HG02763 (cell line): ENCODE results near the gene IGSF23.
"Not testable (repeated sequence)": the region's sequence is repeated elsewhere in the genome, so short reads cannot be mapped to it uniquely, and the experiment has no call there.

Experiments
- ATAC-seq: cut with Tn5 transposase; IDR thresholded peaks from one replicate; pipeline ENCODE4 v1.9.1; 2021; ENCODE audit warnings: mild to moderate bottlenecking, moderate library complexity; ENCODE audit not compliant: unreplicated experiment

The IGSF23 gene

DNA sequence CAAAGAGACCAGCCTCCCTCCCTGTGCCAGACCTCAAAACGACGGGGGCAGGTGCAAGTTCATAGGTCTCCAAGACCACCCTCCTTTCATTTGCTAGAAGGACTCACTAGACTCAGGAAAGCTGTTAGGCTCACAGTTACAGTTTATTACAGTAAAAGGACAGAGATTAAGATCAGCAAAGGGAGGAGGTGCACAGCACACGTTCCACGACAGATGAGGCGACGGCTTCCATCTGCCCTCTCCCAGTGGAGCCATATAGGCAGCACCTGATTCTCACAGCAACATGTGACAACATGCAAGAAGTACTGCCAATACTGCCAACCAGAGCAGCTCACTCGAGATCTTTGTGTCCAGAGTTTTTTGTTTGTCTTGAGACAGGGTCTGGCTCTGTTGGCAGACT lies 48.5 kb downstream of the IGSF23 start:
- no peak for ATAC-seq

DNA sequence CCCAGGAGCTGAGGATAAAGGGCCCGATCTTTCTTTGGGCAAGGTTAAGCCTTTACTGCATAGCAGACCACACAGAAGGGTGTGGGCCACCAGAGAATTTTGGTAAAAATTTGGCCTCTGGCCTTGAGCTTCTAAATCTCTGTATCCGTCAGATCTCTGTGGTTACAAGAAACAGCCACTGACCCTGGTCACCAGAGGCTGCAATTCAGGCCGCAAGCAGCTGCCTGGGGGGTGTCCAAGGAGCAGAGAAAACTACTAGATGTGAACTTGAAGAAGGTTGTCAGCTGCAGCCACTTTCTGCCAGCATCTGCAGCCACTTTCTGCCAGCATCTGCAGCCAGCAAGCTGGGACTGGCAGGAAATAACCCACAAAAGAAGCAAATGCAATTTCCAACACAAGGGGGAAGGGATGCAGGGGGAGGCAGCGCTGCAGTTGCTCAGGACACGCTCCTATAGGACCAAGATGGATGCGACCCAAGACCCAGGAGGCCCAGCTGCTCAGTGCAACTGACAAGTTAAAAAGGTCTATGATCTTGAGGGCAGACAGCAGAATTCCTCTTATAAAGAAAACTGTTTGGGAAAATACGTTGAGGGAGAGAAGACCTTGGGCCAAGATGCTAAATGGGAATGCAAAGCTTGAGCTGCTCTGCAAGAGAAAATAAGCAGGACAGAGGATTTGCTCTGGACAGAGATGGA lies 49.5 kb downstream of the IGSF23 start:
- no peak for ATAC-seq

DNA sequence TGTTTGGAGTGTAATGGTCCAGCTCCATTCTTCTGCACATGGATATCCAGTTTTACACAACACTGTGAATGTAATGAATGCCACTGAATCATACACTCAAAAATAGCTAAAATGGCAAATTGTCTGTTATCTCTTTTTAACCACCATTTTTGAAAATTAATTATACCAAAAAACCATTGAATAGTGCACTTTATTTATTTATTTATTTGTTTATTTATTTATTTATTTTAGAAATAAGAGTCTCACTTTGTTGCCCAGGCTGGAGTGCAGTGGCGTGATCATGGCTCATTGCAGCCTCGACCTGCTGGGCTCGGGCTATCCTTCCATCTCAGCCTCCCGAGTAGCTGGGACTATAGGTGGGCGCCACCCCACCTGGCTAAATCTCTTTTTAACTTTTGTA lies 50.6 kb downstream of the IGSF23 start:
- no peak for ATAC-seq

- ATAC-seq = no peak
Measured at GRCh38 chr19:44664976-44665375, 51.6 kb downstream of the IGSF23 start.

DNA sequence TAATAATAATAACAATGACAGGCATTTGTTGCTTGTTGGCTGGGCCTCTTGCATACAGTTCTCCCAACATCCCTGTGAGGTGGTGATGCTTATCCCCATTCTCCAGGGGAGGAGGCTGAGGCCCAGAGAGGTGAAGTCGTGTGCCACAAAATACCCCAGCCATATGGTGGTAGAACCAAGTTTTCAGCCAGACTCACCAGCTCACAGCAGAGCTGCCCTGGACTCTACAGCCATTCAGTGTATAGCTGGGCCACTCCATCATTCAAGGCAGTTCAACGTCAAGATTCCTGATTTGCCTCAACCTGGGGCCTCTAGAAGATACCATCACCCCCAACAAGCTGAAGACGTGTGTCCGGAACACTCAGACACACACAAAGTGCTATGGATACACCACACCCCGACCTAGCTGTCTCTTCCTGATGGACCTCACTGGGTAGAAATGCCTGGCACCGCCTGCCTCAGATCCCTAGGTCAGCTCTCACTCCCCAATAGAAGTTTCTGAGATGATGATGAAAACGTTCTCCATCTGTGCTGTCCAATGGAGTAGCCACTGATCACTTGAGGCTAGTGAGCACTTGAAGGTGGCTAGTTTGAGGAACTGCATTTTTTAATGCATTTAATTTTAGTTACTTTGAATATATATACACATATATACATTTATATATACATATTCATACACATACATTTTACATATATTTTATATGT lies 53.6 kb downstream of the IGSF23 start:
- ATAC-seq = no peak

GRCh38 chr19:44668985-44669764 lies 55.8 kb downstream of the IGSF23 start:
- ATAC-seq = no peak

DNA sequence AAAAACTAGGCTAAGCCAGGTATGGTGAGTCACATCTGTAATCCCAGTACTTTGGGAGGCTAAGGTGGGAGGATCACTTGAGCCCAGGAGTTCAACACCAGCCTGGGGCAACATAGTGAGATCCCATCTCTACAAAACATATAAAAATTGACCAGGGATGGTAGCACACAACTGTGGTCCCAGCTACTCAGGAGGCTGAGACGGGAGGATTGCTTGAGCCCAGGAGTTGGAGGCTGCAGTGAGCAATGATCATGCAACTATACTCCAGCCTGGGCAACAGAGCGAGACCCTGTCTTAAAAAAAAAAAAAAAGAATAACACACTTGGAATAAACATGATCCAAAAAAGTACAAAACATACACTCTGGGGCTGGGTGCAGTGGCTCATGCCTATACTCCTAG lies 56.7 kb downstream of the IGSF23 start:
- not testable (repeated sequence) for ATAC-seq

DNA sequence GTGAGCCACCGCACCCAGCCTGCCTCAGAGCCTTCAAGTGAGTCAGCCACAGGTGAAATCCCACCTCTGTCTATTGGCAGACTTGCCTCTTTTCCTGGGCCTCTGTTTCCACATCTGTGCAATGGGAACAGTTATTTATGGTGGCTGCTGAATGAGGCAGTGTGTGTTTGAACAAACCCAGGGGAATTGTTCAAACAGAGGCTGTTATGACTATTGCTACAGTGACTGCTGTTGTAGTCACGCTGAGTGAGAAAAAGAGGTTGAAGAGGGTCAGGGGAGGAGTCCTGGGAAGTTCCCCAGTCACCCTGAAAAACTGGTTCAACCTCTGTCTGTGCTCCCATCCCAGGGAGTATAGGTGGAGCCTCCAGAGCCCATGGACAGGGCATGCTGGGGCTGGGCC lies 58.0 kb downstream of the IGSF23 start, which contains the start of gene CEACAM19:
Gene CEACAM19 (plus strand): TSS at position 83 of the 400 bp plus-strand sequence. CDS start 450 bp downstream, outside the sequence.
- ATAC-seq = no peak

GRCh38 chr19:44672226-44672625 lies 58.9 kb downstream of the IGSF23 start:
- ATAC-seq = no peak

DNA sequence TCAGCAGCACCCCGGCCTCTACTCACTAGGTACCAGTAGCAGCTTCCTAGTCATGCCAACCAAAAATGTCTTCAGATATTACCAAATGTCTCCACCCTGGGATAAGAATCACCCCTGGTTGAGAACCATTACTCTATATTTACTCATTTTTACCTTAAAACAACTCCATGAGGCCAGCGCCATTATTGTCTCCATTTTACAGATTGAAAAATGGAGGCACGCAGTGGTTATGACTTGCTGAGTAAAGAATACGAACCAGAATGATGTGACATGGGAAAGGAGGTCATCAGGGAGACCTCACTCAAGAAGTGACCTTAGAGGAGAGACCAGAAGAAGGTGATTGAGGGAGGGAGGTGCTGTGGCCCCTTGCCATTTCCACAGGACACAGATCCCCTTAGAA lies 60.1 kb downstream of the IGSF23 start:
- ATAC-seq = no peak

- no peak for ATAC-seq
Measured at GRCh38 chr19:44675521-44675920, 62.2 kb downstream of the IGSF23 start.

DNA sequence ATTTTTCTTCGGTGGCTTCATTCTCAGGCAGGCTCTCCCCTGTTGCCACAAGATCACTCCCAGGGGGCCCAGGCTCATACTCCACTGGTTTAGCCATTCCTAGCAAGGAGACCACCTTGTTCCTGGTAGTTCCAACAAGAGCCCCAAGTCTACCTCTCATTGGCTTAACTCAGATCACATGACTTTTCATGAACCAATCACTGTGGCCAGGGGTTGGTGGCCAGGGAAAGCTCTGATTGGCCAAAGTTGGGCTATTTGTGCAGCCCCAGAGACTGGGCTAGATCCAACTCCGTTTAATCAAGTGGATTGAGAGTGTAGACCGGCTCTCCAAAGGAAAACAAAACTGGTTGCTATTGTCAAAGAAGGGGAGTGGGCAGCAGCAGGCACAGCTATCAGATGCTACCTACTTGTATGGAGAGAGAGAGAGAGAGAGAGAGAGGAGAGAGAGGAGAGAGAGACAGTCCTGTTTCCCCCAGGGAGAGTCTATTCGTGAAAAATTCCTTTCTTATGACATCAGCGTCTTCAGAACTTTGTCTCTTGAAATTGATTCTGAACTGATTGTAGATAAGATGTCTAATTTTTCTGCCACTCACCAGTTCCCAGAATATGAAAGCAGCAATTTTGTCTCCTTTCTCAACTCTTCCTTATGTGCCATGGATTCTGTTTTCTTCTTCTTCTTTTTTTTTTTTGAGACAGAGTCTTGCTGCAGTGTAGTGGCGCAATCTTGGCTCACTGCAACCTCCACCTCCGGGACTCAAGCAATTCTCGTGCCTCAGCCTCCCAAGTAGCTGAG lies 63.9 kb downstream of the IGSF23 start:
- no peak for ATAC-seq

DNA sequence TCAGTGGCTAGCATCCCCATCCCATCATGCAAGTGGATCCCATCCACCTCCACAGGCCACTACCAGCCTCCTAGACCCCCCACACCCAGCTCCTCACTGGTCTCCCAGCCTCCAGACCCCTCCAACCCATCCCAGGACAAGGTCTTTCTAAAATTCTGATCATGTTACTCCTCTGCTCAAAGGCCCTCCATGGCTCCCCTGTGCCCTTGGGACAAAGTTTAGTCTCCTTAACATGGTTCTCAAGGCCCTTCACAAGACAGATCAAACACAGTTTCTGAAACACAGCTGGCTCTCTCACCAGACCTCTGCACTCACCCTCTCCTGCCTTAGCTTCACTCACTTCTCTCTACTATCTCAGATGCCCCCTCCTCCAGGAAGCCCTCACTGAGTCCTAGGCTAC lies 67.2 kb downstream of the IGSF23 start:
- no peak for ATAC-seq

- ATAC-seq = no peak
Measured at GRCh38 chr19:44681992-44682790, 68.8 kb downstream of the IGSF23 start.

DNA sequence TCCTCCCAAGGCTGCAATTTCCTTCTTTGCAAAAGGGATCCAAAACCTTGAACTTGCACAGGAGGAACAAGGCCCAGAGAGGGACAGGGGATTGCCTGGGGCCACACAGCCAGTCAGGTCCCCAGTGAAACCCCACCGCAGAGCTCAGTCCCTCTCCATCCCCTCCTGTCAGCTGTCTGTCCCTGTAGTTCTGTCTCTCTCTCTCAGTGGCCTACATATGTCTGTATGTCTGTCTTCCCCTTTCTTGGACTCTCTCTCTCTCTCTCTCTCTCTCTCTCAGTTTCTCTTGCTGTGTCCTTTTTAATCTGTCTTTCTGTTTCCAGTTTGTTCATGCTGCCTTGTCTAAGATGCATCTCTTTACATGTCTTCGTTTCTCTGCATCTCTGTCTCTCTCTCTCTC lies 69.4 kb downstream of the IGSF23 start:
- ATAC-seq = no peak

DNA sequence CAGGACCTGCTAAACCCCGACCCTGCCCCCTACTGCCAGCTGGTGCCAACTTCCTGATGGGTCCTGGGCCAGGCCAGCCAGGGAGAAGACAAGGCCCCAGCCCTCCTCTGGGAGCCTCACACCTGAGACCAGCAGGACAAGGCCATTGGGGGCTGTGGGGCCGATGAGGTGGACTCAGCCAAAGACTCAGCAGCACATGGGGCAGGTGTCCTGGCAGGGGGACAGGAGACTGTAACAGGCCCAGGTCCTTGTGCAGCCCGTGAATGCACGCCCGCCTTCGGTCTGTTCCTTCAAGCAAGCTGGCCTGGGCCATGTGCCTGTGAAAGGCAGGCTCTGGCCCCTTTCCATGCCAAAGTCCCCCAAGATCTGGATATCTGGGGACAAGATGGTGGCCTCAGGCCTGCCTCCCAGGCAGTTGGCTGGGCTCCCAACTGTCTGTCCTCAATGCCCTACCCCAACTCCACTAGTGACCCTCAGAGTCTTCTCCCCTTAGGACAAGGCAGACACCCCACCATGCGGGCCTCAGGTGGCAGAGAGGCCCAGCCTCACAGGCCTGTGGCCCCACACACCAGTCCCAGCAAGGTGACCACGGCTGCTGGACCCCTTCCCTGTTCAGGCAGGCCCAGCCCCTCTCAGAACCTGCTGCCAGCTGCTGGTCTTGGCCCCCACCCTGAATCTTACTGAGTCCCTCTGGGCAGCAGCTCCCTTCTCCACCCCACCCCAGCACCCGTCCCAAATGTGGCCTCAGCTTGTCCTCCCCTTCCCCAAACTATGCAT lies 70.3 kb downstream of the IGSF23 start:
- no peak for ATAC-seq

GRCh38 chr19:44684396-44684795 lies 71.0 kb downstream of the IGSF23 start:
- not testable (repeated sequence) for ATAC-seq

GRCh38 chr19:44684892-44685863 lies 71.8 kb downstream of the IGSF23 start:
- no peak for ATAC-seq
